Amygdala (tissue), 56 donors: Measurements from ENCODE around the gene MLLT1.

Source experiments
- DNase-seq, 56 donors: peaks; one replicate each; lab custom pipeline; 2025; lab: John Stamatoyannopoulos, UW

Gene MLLT1

DNA sequence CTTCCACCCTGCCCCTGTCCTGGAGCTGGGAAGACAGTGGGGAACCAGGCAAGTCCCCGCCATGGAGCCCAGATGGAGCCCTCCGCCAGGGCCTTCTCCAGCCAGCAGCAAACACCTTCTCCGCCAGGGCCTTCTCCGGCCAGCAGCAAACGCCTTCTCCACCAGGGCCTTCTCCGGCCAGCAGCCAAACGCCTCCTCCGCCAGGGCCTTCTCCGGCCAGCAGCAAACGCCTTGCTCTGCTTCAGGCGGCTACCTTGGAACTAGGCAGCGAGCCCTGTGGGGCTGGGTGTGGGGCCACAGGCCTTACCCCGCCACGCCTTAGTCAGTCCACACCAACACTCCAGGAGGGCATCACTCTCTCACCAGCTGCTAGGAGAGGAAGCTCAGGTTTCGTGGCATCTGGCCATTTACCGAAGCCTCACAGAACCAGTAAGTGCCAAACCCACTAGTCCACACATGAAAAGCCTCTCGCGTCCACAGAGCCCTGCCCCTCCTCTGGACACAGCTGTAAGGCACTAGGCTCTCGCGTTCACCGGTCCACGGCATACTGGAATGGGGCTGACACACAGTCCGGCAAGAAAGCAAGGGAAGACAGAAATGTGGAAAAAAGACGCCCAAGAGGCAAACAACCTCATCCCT lies 41.0 kb downstream of the MLLT1 start:
- DNase-seq, result peak in 23 of 56 donors; percentile 12 to 61 (median 32)

GRCh38 chr19:6238256-6238642 lies 41.5 kb downstream of the MLLT1 start:
- peak in 1 of 56 donors; percentile 58 for DNase-seq

- DNase-seq, result peak in 5 of 56 donors; percentile 17 to 60 (median 45)
Observed at GRCh38 chr19:6236310-6237291, 43.2 kb downstream of the MLLT1 start.

DNA sequence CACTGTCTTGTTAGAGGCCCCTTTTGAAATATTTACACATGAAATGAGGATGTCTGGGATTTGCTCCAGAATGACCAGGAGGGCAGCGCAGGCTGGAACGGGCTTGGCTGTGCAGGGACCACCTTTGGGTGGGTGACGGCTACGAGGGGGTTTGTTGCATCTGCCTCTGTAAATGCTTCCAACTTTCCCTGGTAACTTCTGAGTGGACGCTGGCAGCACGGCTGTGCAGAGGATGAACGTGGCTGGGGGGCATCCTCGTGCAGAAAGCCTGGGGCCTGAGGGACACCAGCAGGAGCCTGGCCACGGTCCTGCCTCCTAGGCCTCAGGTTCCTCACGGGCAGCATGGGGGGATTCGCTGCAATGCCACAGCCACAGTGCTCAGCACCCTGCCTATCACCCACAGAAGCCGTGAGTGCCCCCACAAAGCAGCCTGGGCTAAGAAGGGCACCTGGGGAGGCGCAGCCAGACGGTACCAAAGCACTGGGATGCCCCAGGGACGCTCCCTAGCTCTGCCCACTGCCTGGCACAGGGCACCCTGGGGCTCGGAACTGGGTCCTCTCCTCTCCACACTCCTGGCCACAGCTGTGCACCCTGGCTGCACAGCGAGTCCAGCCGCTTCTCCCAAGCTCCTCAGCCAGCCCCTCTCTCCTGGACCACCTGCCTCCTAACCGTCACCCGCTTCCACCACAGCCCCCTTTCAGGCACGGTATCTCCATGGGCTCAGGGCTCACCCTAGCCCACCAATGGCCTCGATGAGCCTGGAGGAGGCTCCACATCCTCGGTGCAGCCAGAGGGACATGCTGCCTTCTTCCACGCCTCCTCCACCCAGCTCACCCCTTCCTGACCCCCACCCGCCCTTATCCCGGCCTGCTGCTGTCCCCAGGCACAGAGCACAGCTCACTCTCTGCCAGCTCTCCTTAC lies 44.5 kb downstream of the MLLT1 start:
- no peak for DNase-seq

GRCh38 chr19:6234527-6234926 lies 45.2 kb downstream of the MLLT1 start:
- no peak for DNase-seq

DNA sequence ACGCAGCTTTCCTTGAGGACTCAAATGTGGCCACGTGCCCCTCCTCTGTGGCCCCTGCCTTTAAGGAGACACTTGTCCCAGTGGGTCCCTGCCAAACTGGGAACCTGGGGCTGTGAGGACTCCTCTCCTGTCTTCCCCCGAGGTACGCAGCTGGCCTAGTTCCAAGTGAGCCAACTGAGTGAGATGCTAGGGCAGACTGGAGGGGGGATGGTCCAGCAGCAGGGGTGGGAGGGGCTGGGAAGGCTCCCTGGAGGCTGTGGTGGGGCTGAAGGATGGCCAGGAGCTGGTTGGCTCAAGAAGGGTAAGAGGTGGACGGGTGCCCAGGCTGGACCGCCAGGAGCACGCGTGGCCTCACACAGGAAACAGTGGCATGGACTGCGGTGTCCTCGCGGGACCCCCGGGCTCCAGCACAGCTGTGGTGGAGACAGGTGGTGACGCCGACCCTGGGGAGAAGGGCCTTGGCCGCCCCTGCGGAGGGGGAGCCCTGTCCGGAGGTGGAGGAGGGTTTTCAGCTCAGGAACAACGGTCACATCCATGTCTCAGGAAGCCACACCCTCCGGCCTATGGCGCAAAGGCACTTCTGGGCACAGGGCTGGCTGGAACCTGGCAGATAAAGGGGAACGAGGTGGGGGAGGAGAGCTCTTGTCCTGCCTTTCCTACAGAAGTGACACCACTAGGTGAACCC lies 45.8 kb downstream of the MLLT1 start:
- peak in 1 of 56 donors; percentile 65 for DNase-seq

- DNase-seq, result no peak
Observed at GRCh38 chr19:6233056-6233826, 46.5 kb downstream of the MLLT1 start.

- DNase-seq, result no peak
Observed at GRCh38 chr19:6232601-6233055, 47.1 kb downstream of the MLLT1 start.

- DNase-seq, result no peak
Observed at GRCh38 chr19:6230991-6231448, 48.8 kb downstream of the MLLT1 start.

- no peak for DNase-seq
Observed at GRCh38 chr19:6229951-6230712, 49.6 kb downstream of the MLLT1 start.

- no peak for DNase-seq
Observed at GRCh38 chr19:6229216-6229913, 50.4 kb downstream of the MLLT1 start.

DNA sequence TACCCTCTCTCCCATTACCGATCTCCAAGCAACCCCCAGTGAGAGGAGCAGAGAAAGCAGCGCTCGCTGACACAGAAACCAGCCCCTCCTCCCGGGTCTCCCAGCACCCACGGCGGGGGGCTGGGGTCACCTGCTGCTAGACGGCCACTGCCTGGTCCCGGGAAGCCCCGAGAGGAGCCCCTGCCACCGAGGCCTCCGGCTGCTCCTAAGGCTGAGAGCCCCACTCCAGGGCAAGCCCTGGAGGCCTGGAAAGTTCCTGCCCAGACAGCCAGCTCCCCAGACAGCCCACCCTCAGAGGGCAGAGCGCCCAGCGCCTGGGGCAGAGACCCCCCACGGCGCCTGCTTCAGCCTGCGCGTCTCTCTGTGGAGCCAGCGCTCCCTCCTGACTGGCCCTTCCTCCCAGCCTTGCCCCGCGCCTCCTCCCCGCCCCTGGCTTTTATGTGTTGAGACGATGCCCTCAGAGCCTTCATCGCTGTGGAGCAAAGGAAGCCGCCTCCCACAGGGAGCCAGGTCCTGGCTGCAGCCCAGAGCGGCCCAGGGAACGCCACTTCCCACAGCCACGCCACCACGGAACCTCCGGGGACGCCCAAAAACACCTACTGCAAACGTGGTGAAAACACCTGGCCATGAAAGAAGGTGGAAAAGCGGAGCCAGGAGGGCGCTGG lies 51.1 kb downstream of the MLLT1 start:
- DNase-seq, result no peak

GRCh38 chr19:6227936-6228325 lies 51.8 kb downstream of the MLLT1 start:
- no peak for DNase-seq

- DNase-seq, result no peak
Observed at GRCh38 chr19:6227156-6227935, 52.4 kb downstream of the MLLT1 start.

- DNase-seq, result no peak
Observed at GRCh38 chr19:6226444-6227155, 53.2 kb downstream of the MLLT1 start.

GRCh38 chr19:6226012-6226411 lies 53.8 kb downstream of the MLLT1 start:
- DNase-seq, result no peak
